G401.6 (cell line): ENCODE results near the gene WFS1.

Experiments used
- FAIRE-seq: peaks from 2 replicates; lab custom pipeline; 2012; peaks lifted over from hg19 to GRCh38; lab: Jason Lieb, UNC

Gene WFS1

GRCh38 chr4:6235012-6235411, 34.6 kb upstream of the WFS1 start:
- no peak for FAIRE-seq

- FAIRE-seq: no peak
These were observed 33.6 kb upstream of the WFS1 start for GRCh38 chr4:6235901-6236640.

GRCh38 chr4:6236816-6237390, 32.7 kb upstream of the WFS1 start:
- no peak for FAIRE-seq

GRCh38 chr4:6239486-6239885, 30.2 kb upstream of the WFS1 start:
- no peak for FAIRE-seq

GRCh38 chr4:6239968-6240367, 29.7 kb upstream of the WFS1 start:
- no peak for FAIRE-seq

- FAIRE-seq: no peak
These were observed 28.4 kb upstream of the WFS1 start for GRCh38 chr4:6241062-6241845.

GRCh38 chr4:6242271-6243029, 27.2 kb upstream of the WFS1 start:
- FAIRE-seq: no peak

- FAIRE-seq: no peak
These were observed 24.1 kb upstream of the WFS1 start for GRCh38 chr4:6245246-6246169.

- no peak for FAIRE-seq
These were observed 23.4 kb upstream of the WFS1 start for GRCh38 chr4:6246170-6246634.

- no peak for FAIRE-seq
These were observed 21.3 kb upstream of the WFS1 start for GRCh38 chr4:6248394-6248793.

GRCh38 chr4:6250235-6250983, 19.2 kb upstream of the WFS1 start:
- peak; percentile 87 for FAIRE-seq

- no peak for FAIRE-seq
These were observed 18.7 kb upstream of the WFS1 start for GRCh38 chr4:6250984-6251295.

- no peak for FAIRE-seq
These were observed 18.3 kb upstream of the WFS1 start for GRCh38 chr4:6251365-6251764.

GRCh38 chr4:6252051-6252450, 17.6 kb upstream of the WFS1 start:
- FAIRE-seq: no peak

- FAIRE-seq: no peak
These were observed 16.5 kb upstream of the WFS1 start for GRCh38 chr4:6253111-6253510.

- FAIRE-seq: no peak
These were observed 15.7 kb upstream of the WFS1 start for GRCh38 chr4:6253961-6254360.

GRCh38 chr4:6256141-6256540, 13.5 kb upstream of the WFS1 start:
- no peak for FAIRE-seq

- no peak for FAIRE-seq
These were observed 12.2 kb upstream of the WFS1 start for GRCh38 chr4:6257247-6258025.

- FAIRE-seq: no peak
These were observed 11.7 kb upstream of the WFS1 start for GRCh38 chr4:6258026-6258360.

- no peak for FAIRE-seq
These were observed 10.9 kb upstream of the WFS1 start for GRCh38 chr4:6258741-6259140.
